Esophagus (tissue), 2 donors: ENCODE measurements around the gene SLC12A1. TPM values are rescaled to one million over a fixed set of nuclear protein-coding genes. Genes with fewer than 3 reads are reported as not detected.
A peak's percentile ranks its signal among the peaks of the same experiment; 100 is the strongest.

Experiments
- H3K27ac ChIP-seq, 2 donors: one replicate each; pipeline ENCODE4 v1.5.1; 2013; ENCODE audit warnings: low read depth in 2 of 2, mild to moderate bottlenecking in 2 of 2, inconsistent platforms in 1 of 2, low read length in 1 of 2, moderate library complexity in 1 of 2
- H3K27me3 ChIP-seq, 2 donors: one replicate each; pipeline ENCODE4 v1.6.1; 2013; ENCODE audit warnings: low read length in 2 of 2, control low read depth in 1 of 2, mild to moderate bottlenecking in 1 of 2; ENCODE audit not compliant: insufficient read depth in 2 of 2, control insufficient read depth in 1 of 2
- H3K36me3 ChIP-seq, 2 donors: one replicate each; pipeline ENCODE4 v1.6.1; 2013; ENCODE audit warnings: low read length in 1 of 2; ENCODE audit not compliant: control insufficient read depth in 2 of 2, insufficient read depth in 2 of 2
- H3K4me1 ChIP-seq, 2 donors: one replicate each; pipeline ENCODE4 v1.6.1; 2013; ENCODE audit warnings: low read length in 1 of 2; ENCODE audit not compliant: control insufficient read depth in 2 of 2, insufficient read depth in 2 of 2
- H3K4me3 ChIP-seq, 2 donors: one replicate each; pipeline ENCODE4 v1.5.1; 2013; ENCODE audit warnings: low read length in 2 of 2, mild to moderate bottlenecking in 2 of 2, low read depth in 1 of 2, moderate library complexity in 1 of 2
- H3K9me3 ChIP-seq, 2 donors: one replicate each; pipeline ENCODE4 v1.6.1; 2013; ENCODE audit warnings: mild to moderate bottlenecking in 2 of 2, low read depth in 1 of 2, low read length in 1 of 2, moderate library complexity in 1 of 2; ENCODE audit not compliant: control insufficient read depth in 2 of 2, insufficient read depth in 1 of 2
- WGBS, 2 donors: extraction: QIAGEN DNeasy Blood & Tissue Kit; methylation state at CpG; one replicate each; pipeline ENCODE4 v1.1.7; 2013; 5-methylcytosine and 5-hydroxymethylcytosine counted together
- polyA plus RNA-seq, 2 donors: library from polyadenylated mRNA; stranded (reverse); fragments of 200-250 nt; gene quantifications; one replicate each; pipeline ENCODE4 v1.2.3, GENCODE V29; 2013
- donor health status: healthy with polysubstance abuse.
- donor health status: Bipolar disorder and iron deficiency.

SLC12A1 gene
- polyA plus RNA-seq = not detected

- no peak within 1 kb of the TSS for H3K4me3 ChIP-seq
- WGBS, 2 donors = 81 to 98% methylated on average over 1 of the region's 1 CpG
- H3K27me3 ChIP-seq = no peaks in the 10 kb centered on the region
- no peaks in the 10 kb centered on the region for H3K4me1 ChIP-seq
- H3K36me3 ChIP-seq = no peaks in the 10 kb centered on the region
- H3K9me3 ChIP-seq = no peaks in the 10 kb centered on the region
- H3K27ac ChIP-seq = no peak within 1 kb of the TSS
Measured at GRCh38 chr15:48205981-48206380, at the start of gene SLC12A1. Gene SLC12A1, plus strand, starts transcription at chr15:48206302. Its CDS starts 1,418 bp downstream, at chr15:48207720.

DNA sequence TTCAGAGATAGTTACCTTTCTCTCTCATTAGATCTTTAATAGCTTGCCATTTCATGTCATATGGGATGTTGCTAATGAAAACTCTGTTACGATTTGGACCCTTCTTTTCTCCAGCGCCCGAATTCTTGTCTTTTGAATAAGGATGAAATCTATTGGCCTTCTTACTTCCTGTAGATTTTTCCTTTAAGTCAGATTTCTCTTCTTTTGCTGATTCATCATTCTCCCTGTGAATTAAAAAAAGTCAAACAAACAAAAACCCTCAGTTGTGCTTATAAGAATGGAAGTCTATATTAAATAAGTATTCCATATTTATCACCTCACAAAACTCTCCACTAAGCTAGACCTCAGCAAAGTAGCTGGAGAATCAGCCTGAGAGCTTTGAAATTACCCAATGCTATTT lies 37.5 kb upstream of the SLC12A1 start:
- Histone ChIP-seq H3K4me3 (no peak overlapping the region), H3K36me3 (no peaks in the 10 kb centered on the region), H3K9me3 (no peaks in the 10 kb centered on the region), H3K27ac (no peak overlapping the region), H3K4me1 (no peaks in the 10 kb centered on the region), H3K27me3 (no peaks in the 10 kb centered on the region)
- WGBS, 2 donors = 59 to 60% methylated on average over 3 of the region's 3 CpGs

GRCh38 chr15:48170981-48171380 lies 35.1 kb upstream of the SLC12A1 start:
- WGBS, 2 donors = 75 to 77% methylated on average over 1 of the region's 1 CpG
- H3K9me3 ChIP-seq = no peaks in the 10 kb centered on the region
- no peaks in the 10 kb centered on the region for H3K27me3 ChIP-seq
- H3K36me3 ChIP-seq = no peaks in the 10 kb centered on the region
- no peak overlapping the region for H3K4me3 ChIP-seq
- H3K4me1 ChIP-seq = no peaks in the 10 kb centered on the region
- H3K27ac ChIP-seq = no peak overlapping the region

DNA sequence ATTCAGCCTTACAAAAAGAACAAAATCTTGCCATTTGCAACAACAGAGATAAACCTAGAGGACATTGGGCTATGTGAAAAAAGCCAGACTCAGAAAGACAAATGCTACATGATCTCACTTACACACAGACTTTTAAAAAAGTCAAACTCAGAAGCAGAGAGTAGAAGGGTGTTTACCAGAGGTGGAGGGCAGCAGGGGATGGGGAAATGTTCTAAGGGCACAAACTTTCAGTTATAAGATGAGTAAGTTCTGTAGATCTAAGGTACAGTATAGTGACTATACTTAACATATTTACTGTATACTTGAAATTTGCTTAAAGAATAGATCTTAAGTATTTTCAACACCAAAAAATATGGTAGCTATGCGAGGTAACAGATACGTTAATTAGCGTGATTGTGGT lies 31.0 kb upstream of the SLC12A1 start:
- WGBS, 2 donors = 93 to 94% methylated on average over 3 of the region's 3 CpGs
- Histone ChIP-seq H3K9me3 (no peaks in the 10 kb centered on the region), H3K27ac (no peak overlapping the region), H3K36me3 (no peaks in the 10 kb centered on the region), H3K4me3 (no peak overlapping the region), H3K27me3 (peaks cover 0 to 8% of the 10 kb centered on the region in 2 donors), H3K4me1 (no peaks in the 10 kb centered on the region)

DNA sequence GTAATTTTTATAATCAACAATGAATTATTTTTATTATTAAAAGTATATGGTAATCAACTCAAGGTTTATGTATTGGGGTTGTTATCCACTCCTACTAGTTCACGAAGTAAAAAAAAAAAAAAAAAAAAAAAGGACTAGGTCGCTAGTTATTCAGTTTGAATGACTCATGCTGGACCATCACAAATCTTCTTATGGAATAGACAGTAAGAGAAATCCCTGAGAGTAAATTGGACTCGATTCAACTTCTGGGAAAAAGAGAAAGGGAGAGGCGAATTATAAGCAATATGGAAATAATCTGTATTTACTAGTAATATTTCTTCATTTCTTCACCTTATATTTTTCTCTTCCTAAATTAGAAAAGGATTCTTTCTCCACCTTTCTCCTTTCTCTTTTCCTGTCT lies 30.0 kb upstream of the SLC12A1 start:
- Histone ChIP-seq H3K4me1 (no peaks in the 10 kb centered on the region), H3K36me3 (no peaks in the 10 kb centered on the region), H3K9me3 (no peaks in the 10 kb centered on the region), H3K27ac (no peak overlapping the region), H3K4me3 (no peak overlapping the region), H3K27me3 (peaks cover 0 to 8% of the 10 kb centered on the region in 2 donors)
- 72 to 79% methylated on average over 4 of the region's 4 CpGs for WGBS, 2 donors

- Histone ChIP-seq H3K36me3 (no peaks in the 10 kb centered on the region), H3K27me3 (peaks cover 0 to 8% of the 10 kb centered on the region in 2 donors), H3K27ac (no peak overlapping the region), H3K4me1 (no peaks in the 10 kb centered on the region), H3K4me3 (peak overlapping the region in 1 of 2 donors; percentile 50), H3K9me3 (no peaks in the 10 kb centered on the region)
- 72 to 76% methylated on average over 2 of the region's 2 CpGs for WGBS, 2 donors
Measured at GRCh38 chr15:48176957-48177356, 29.1 kb upstream of the SLC12A1 start.

DNA sequence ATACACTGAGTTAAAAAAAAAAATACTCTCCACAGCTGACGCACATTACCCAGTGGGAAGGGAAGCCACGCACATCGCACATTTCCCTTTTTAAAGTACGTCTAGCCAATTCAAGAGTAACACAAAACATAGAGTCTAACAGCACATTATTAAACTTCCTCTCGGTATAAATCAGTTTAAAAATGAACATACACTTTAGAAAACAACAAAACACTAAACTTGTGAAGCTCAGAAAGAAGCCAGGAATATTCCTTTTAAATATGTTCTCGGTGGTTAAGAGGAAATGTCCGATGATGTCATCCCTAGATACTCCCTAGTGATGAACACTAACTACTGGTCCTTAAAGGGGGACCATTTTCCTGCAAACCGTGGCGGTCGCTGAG lies 28.7 kb upstream of the SLC12A1 start:
- H3K27ac ChIP-seq = peak overlapping the region; percentile 41 to 56
- H3K4me3 ChIP-seq = peak overlapping the region; percentile 50 to 58
- H3K9me3 ChIP-seq = no peaks in the 10 kb centered on the region
- peaks cover 0 to 8% of the 10 kb centered on the region in 2 donors for H3K27me3 ChIP-seq
- no peaks in the 10 kb centered on the region for H3K4me1 ChIP-seq
- H3K36me3 ChIP-seq = no peaks in the 10 kb centered on the region
- WGBS, 2 donors = 6 to 9% methylated on average over 10 of the region's 10 CpGs

DNA sequence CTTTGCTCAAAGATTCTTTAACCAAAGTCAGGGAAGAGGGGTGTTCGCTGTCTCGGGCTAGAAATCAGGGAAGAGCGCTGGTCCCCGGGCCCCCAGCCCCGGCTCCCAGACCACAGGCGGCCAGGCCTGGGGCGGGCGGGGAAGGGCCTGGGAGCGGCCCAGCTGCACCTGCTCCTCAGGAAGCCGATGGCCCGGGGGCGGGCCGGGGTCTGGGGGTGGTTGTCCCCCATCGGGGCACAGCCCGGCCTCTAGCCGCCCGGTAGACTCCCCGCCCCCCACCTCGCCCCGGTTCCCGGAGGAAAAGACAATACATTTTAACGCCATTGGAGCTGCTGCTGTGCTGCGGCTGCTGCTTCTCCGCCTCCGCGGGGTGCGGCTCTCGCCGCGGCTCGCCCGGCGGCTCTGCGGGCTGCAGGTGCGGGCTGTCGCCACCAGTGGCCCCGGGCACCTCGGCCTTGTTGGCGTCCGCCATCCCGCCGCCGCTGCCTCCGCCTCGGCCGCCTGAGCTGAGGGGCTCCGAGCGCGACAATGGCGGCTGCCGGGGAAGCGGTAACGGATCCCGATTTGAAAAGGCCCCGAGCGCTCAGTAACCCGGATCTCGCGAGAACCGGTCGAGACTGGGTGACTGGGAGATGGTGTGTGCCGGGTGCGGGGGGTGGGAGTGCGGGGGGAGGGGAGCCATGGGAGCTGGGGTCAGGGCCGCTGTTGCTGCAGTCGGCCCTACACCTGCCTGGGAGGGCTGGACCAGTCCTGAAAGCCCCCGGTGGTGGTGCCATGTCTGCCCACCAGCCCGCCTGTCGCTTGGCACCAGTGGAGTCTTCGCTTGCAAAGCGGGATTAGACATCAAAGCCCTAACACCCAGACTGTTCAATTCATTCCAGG lies 28.1 kb upstream of the SLC12A1 start, which contains the start of gene MYEF2:
Gene MYEF2 (minus strand): TSS at position 530 of the 882 bp plus-strand sequence. CDS start 58 bp downstream, at position 472.
- H3K36me3 ChIP-seq = no peaks in the 10 kb centered on the region
- H3K9me3 ChIP-seq = no peaks in the 10 kb centered on the region
- H3K27me3 ChIP-seq = peaks cover 0 to 8% of the 10 kb centered on the region in 2 donors
- 3 to 4% methylated on average over 67 to 71 of the region's 71 CpGs for WGBS, 2 donors
- no peaks in the 10 kb centered on the region for H3K4me1 ChIP-seq
- H3K4me3 ChIP-seq = peak within 1 kb of the TSS; percentile 50 to 58
- peak within 1 kb of the TSS; percentile 41 to 56 for H3K27ac ChIP-seq

DNA sequence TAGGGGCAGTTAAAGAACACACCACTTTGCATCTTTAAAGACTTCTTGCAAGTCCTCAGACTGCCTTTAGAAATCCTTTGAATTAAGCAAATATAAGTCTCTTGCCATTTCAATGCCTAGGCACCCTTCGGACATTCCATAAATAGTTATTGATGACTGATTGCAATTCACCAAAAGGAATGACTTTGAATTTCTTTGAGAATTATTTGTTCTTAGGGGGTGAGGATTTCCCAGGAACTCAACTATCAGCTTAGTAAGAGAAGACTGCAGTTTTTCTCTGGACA lies 27.5 kb upstream of the SLC12A1 start:
- no peaks in the 10 kb centered on the region for H3K36me3 ChIP-seq
- 56 to 59% methylated on average over 1 of the region's 1 CpG for WGBS, 2 donors
- no peaks in the 10 kb centered on the region for H3K4me1 ChIP-seq
- peaks cover 0 to 8% of the 10 kb centered on the region in 2 donors for H3K27me3 ChIP-seq
- H3K9me3 ChIP-seq = no peaks in the 10 kb centered on the region
- H3K4me3 ChIP-seq = peak overlapping the region in 1 of 2 donors; percentile 50
- H3K27ac ChIP-seq = no peak overlapping the region

GRCh38 chr15:48182749-48183148 lies 23.4 kb upstream of the SLC12A1 start:
- no peaks in the 10 kb centered on the region for H3K36me3 ChIP-seq
- no peaks in the 10 kb centered on the region for H3K4me1 ChIP-seq
- 48 to 55% methylated on average over 2 of the region's 2 CpGs for WGBS, 2 donors
- H3K27me3 ChIP-seq = peaks cover 0 to 5% of the 10 kb centered on the region in 2 donors
- no peaks in the 10 kb centered on the region for H3K9me3 ChIP-seq
- H3K4me3 ChIP-seq = no peak overlapping the region
- H3K27ac ChIP-seq = no peak overlapping the region
